Embryonic facial prominence (tissue), 1 donor: Measurements from ENCODE around the gene MCF2.
A peak's percentile ranks its signal among the peaks of the same experiment; 100 is the strongest.

Source experiments
- DNase-seq: peaks from one replicate; pipeline ENCODE4 v3.0.0-alpha.2; 2016; ENCODE audit errors: extremely low spot score

MCF2 gene

GRCh38 chrX:139585613-139586012, 122.4 kb downstream of the MCF2 start:
- DNase-seq: no peak

GRCh38 chrX:139581068-139581467, 126.9 kb downstream of the MCF2 start:
- DNase-seq: no peak

- DNase-seq: no peak
Observed at GRCh38 chrX:139566981-139567380, 141.0 kb downstream of the MCF2 start.

GRCh38 chrX:139563251-139563650, 144.7 kb downstream of the MCF2 start:
- DNase-seq: no peak

GRCh38 chrX:139560221-139560620, 147.7 kb downstream of the MCF2 start:
- DNase-seq: no peak

GRCh38 chrX:139559383-139560042, 148.5 kb downstream of the MCF2 start:
- peak; percentile 80 for DNase-seq

GRCh38 chrX:139554991-139555675, 152.8 kb downstream of the MCF2 start:
- DNase-seq: no peak

GRCh38 chrX:139554376-139554775, 153.6 kb downstream of the MCF2 start:
- no peak for DNase-seq

- no peak for DNase-seq
Observed at GRCh38 chrX:139544591-139544990, 163.4 kb downstream of the MCF2 start.

- no peak for DNase-seq
Observed at GRCh38 chrX:139543920-139544319, 164.0 kb downstream of the MCF2 start.

- DNase-seq: no peak
Observed at GRCh38 chrX:139542652-139543051, 165.3 kb downstream of the MCF2 start.

GRCh38 chrX:139538907-139539790, 168.8 kb downstream of the MCF2 start:
- no peak for DNase-seq

- no peak for DNase-seq
Observed at GRCh38 chrX:139533444-139533843, 174.5 kb downstream of the MCF2 start.

GRCh38 chrX:139532834-139533233, 175.1 kb downstream of the MCF2 start:
- no peak for DNase-seq
